Islet of Langerhans (tissue), 1 donor: ENCODE measurements around the gene RAB31.
"Not testable (repeated sequence)": the region's sequence is repeated elsewhere in the genome, so short reads cannot be mapped to it uniquely, and the experiment has no call there.

ENCODE experiments used
- FAIRE-seq: peaks from one replicate; lab custom pipeline; 2011; peaks lifted over from hg19 to GRCh38; lab: Jason Lieb, UNC

The RAB31 gene

DNA sequence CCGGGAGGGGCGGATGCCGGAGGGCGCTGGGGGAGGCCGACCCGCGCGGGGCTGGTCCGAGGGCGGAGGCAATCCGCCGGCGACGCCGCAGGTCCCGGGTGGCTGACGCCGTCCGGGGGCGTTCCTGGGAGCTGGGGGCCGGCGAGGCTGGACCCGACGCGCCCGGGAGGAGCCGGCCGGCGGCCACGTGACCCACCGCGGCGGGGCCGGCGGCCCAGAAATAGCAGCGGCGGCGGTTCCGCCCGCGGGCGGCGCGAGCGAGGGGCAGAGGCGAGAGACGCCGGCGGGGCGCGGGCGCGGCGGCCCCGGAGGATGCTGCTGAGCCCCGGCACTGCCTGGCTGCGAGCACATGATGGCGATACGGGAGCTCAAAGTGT is at the start of gene RAB31:
RAB31 (plus strand) TSS at position 245 of the 377 bp plus-strand sequence; CDS start at position 350, 105 bp downstream.
- FAIRE-seq, result no peak

DNA sequence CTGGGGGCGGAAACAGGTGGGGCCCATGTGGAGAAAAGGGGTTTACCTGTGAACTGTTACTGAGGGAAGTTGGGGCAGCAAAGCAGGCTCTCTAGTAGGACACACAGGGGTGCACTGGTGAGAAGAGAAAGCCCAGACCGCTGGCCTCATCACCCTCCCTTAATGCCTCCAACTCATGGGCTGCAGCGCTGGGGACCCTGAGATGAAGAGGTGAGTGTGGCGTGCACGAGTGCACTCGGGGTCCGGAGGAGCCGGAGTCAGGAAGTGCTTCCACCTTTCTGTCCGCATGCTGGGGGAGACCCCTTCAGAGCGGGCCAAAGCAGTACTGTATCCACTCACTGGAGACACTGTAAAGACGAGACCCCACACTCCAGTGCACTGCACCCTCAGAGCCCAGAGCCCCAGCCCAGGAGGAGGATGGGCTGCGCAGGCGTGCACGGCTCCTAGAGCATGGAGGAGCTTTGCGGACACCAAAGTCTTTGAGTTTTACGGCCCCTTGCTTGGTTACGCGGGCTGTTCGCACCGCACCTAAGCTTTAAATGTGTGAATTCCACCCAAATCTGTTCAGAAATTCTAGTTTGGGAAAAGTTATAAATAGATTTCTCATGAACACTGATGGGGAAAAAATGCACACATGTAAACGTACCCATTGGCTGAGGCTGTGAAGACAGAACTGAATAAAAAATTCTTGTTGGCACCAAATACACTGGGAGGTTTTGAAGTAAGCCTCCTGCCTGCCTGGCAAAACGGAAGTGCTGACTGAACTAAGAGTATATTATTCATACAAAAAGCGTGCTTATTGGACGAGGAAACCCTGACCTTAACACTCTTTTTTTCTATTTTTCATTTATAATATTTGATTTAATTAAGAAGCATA is 48.4 kb upstream of the RAB31 start:
- no peak for FAIRE-seq

- no peak for FAIRE-seq
These were observed 46.5 kb upstream of the RAB31 start for GRCh38 chr18:9661564-9661963.

DNA sequence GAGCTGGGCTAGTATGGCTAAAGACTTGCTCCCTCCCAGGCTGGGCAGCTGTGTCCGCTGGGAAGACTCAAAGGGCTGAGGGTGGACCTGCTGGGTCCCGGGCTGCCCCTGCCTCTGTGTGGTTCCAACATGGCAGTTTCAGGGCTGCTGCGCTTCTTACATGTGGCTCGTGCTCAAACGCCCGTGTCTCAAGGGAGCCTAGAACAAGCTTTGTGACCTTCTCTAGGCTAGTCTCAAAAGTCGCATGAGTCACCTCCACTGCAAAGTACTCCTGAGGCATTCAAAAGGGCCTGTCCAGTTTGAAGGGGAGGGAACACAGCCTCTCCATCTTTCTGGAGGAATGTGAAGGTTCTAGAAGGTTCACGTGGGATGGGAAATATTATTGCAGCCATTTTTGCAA is 44.7 kb upstream of the RAB31 start:
- FAIRE-seq, result no peak

DNA sequence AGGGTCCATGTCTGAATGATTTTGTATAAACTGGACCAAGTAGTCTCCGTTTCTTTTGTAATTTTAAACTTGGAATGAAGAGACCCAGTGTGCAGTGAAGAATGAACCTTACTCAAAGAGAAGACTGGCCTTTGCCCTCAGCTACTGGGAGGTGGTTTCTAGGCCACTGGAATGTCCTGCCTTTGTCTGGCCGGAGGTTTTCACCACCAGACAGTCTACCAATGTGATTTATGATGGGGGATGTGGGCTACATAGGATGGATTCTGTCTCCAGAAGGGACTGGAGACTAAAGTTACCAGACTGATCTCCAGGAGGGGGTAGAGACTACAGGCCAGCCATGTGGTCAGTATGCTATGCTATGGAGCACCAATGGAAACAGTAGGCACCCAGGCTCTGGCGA is 42.8 kb upstream of the RAB31 start:
- FAIRE-seq, result no peak

GRCh38 chr18:9666548-9666947 is 41.6 kb upstream of the RAB31 start:
- no peak for FAIRE-seq

DNA sequence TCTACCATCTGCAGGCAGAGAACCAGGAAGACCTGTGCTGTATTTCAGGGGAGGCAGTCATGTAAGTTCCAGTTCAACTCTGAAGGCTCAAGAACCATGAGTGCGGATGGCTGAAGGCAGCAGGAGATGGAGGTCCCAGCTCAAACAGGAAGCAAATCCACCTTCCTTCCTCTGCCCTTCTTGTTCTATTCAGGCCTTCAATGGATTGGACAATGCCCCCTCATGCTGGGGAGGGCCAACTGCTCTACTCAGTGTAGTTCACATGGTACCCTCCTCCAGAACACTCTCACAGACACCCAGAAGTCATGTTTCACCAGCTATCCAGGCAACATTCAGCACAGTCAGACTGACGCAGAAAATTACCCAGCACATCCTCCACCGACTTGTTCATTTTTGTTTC is 39.1 kb upstream of the RAB31 start:
- no peak for FAIRE-seq

- FAIRE-seq, result no peak
These were observed 36.9 kb upstream of the RAB31 start for GRCh38 chr18:9671214-9671613.

- peak; percentile 99 for FAIRE-seq
These were observed 34.5 kb upstream of the RAB31 start for GRCh38 chr18:9673296-9674251.

GRCh38 chr18:9678216-9678615 is 29.9 kb upstream of the RAB31 start:
- not testable (repeated sequence) for FAIRE-seq

DNA sequence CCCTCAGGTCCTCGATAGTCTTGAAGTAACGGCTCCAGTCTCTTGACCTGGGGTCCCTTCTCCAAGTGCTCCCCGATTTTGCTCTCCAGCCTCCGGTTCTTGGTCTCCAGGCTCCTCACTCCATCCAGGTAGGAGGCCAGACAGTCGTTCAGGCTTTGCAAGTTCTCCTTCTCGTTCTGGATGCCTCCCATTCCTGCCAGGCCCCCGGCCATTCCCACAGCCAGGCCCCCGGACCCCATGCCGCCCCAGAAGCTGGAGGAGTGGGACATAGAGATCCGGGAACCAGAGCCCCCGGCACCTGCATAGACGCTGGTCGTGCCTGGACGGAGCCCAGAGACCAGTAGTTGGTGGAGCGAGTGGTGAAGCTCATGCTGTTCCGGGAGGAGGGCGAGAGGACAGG is 29.0 kb upstream of the RAB31 start:
- no peak for FAIRE-seq

DNA sequence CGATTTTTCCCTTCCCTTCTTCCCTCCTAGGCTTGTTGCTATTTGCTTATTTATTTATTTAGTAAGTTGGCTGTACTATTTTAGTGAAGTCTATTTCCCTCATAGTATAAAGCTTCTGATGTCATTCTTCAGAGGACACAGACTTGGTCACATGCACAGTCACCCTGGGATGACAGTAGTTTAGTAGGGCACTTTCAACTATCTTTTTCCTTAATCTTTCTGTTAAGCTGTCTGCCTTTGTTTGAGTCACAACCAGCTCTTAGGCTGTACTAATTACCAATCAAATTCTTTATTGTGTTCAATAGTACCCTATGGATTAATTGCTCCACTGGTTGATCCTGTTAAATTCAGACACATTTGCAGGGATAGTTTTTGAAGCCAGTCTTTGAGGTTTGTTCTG is 26.9 kb upstream of the RAB31 start:
- FAIRE-seq, result no peak

- FAIRE-seq, result no peak
These were observed 25.5 kb upstream of the RAB31 start for GRCh38 chr18:9682572-9682971.

- FAIRE-seq, result no peak
These were observed 24.4 kb upstream of the RAB31 start for GRCh38 chr18:9683418-9684396.

DNA sequence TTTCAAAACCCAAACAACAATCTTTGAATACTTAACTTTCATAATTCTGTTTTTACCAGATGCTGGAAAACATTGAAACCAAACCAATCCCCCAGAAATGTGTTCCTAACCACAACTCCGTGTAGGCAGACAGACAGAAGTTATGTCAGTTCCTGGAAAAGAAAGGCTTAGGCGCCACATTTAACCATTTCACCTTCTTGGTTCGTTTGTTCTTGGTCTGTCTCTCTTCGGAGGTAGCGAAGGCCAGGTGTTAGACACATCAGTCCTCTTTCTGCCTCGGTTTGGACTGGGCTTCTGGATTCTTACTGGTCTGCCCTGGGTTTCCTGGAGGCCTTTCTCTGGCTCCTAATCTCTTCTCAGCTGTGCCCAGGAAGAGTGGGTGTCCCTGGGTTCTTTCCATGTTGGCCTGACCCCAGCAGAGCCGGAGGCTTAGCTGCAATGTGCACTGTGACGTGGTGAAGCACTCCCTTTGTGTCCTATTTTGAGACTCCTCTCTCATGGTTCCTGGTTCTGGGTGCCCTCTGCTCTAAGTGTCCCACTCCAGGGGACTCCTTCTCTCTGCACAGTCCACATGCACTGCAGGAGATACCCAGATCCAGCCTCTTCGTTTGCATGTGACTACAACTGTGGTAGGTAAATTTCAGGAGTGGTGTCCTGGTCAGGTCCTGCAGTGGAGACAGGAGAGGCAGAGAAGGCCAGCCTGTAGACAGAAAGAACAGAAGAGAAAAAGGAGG is 23.1 kb upstream of the RAB31 start:
- no peak for FAIRE-seq

DNA sequence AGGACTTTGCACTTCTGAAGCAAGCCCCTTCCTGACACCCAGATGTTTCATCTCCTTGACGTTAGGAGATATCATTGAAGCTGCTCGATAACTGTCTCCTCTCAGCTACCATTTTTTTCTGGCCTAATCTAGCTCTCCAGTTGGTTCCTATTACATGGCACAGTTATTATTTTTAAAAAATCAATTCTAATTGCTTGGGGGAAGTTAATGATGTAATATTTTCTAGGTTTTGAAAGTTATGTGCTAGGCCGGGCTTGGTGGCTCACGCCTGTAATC is 22.5 kb upstream of the RAB31 start:
- FAIRE-seq, result no peak

GRCh38 chr18:9688036-9688741 is 19.9 kb upstream of the RAB31 start:
- no peak for FAIRE-seq

- FAIRE-seq, result no peak
These were observed 18.8 kb upstream of the RAB31 start for GRCh38 chr18:9689253-9689652.

DNA sequence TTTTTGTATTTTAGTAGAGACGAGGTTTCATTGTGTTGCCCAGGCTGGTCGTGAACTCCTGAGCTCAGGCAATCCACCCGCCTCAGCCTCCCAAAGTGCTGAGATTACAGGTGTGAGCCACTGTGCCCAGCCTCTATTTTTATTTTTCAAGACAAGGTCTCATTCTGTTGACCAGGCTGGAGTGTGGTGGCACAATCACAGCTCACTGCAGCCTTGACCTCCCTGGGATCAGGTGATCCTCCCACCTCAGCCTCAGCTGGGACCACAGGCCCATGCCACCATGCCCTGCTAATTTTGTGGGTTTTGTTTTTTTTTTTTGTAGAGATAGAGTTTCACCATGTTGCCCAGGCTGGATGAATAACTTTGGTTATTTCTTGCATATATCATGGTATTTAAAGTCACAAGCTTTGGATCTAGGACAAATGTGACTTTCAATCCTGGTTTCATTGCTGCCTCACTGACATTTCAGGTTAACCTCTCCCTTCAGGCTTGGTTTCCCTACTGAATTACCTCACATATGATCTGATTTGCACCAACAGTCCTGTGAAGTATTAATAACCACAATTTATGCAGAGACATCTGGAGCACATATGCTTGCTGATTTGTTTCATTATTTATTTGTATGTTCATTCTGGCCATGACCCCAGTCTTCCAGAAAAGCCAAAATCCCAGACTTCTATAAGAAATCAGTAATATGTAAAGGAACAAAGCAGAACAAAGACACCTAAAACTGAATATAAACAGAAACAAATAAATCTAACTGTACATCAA is 17.5 kb upstream of the RAB31 start:
- no peak for FAIRE-seq

DNA sequence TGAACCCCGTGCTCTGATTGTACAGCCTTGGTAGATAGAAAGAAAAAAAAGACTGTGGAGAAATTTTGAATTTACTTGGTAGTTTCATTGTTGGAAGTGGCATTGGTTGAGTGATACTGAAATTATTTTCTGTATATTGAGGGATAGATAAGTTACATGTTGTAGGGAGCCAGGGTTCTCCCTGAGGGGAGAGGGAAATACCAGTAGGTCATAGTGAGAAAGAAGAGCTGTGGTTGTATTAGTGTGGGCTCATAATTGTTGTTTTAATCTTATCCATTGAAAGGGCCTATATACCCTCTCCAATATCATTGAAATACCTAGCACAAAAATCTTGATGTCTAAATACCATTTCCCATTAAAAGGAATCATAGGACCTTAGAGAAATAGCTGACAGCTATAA is 16.9 kb upstream of the RAB31 start:
- FAIRE-seq, result no peak
